Mesenteric fat pad (tissue), 1 donor: ENCODE results near the gene ZNF619. TPM values are rescaled to one million over a fixed set of nuclear protein-coding genes. Genes with fewer than 3 reads are reported as not detected.
A peak's percentile ranks its signal among the peaks of the same experiment; 100 is the strongest.

Experiments
- DNase-seq: peaks from one replicate; pipeline ENCODE4 v3.0.0-alpha.2; 2020; ENCODE audit warnings: low spot score
- total RNA-seq: library from RNA; stranded (reverse); fragmentation: NEBNext Ultra II Directional; extraction: Animal tissue kit (Norgen Biotek cat#: 25700); gene quantifications from one replicate; pipeline ENCODE4 v1.2.1, GENCODE V29; 2021
- donor health status: DM: yes; HTN: yes; CAD: no.

Gene ZNF619
- total RNA-seq, 1 donor from 2014 or later = 3.6 TPM

GRCh38 chr3:40524568-40525285 lies 47.8 kb downstream of the ZNF619 start, which contains the start of gene ZNF621:
Gene ZNF621, plus strand, starts transcription at chr3:40524960. Its CDS starts 881 bp downstream, at chr3:40525841.
- peak; percentile 97 for DNase-seq

- DNase-seq = no peak
Measured at GRCh38 chr3:40528426-40528825, 51.5 kb downstream of the ZNF619 start.

GRCh38 chr3:40532252-40532651 lies 55.3 kb downstream of the ZNF619 start:
- DNase-seq = no peak

- no peak for DNase-seq
Measured at GRCh38 chr3:40534283-40534682, 57.4 kb downstream of the ZNF619 start.

Other genes starting within 250 kb of the ZNF619 start
- gene EIF1B, start 167.4 kb upstream of the ZNF619 start, total RNA-seq = 79.5 TPM
- 1.1 TPM for gene ENTPD3, start 89.9 kb upstream of the ZNF619 start, total RNA-seq
- 1,394 TPM for gene RPL14, start 19.8 kb upstream of the ZNF619 start, total RNA-seq
- gene ZNF620, start 28.9 kb downstream of the ZNF619 start, total RNA-seq = 2.7 TPM
- gene ZNF621, start 47.8 kb downstream of the ZNF619 start, total RNA-seq = 18.8 TPM